Gastrocnemius medialis (tissue), 4 donors: Measurements from ENCODE around the gene OR6C65. TPM values are rescaled to one million over a fixed set of nuclear protein-coding genes. Genes with fewer than 3 reads are reported as not detected.
"Not testable (repeated sequence)": the region's sequence is repeated elsewhere in the genome, so short reads cannot be mapped to it uniquely, and the experiment has no call there.

Experiments used
- ATAC-seq, 2 donors: fragments of 150-250 bp; one replicate each; pipeline ENCODE4 v1.9.1; 2016
- DNase-seq, 2 donors: peaks; one replicate each; pipeline ENCODE4 v3.0.0-alpha.2; 2019
- H3K27ac ChIP-seq, 4 donors: fragments of 200-600 bp; sonication (generic); 1 replicate in 1 of 4; 2 replicates in 3 of 4; pipeline ENCODE4 v1.5.1; 2016 to 2018; ENCODE audit warnings: mild to moderate bottlenecking in 2 of 4, moderate library complexity in 1 of 4
- H3K27me3 ChIP-seq, 3 donors: fragments of 200-600 bp; sonication (generic) in 2 of 3; 1 replicate in 1 of 3; 2 replicates in 2 of 3; pipeline versions ENCODE4 v1.5.1 to v1.6.0; 2016 to 2019; ENCODE audit warnings: mild to moderate bottlenecking in 1 of 3, moderate library complexity in 1 of 3
- H3K36me3 ChIP-seq, 2 donors: fragments of 200-600 bp; sonication (generic) in 1 of 2; one replicate each; pipeline ENCODE4 v1.5.1; 2017 to 2018
- H3K4me1 ChIP-seq, 2 donors: fragments of 200-600 bp; sonication (generic) in 1 of 2; one replicate each; pipeline ENCODE4 v1.5.1; 2016 to 2017; ENCODE audit warnings: mild to moderate bottlenecking in 2 of 2
- H3K4me3 ChIP-seq, 4 donors: fragments of 200-600 bp; sonication (generic) in 3 of 4; 1 replicate in 1 of 4; 2 replicates in 3 of 4; pipeline ENCODE4 v1.5.1; 2016 to 2019; ENCODE audit warnings: mild to moderate bottlenecking in 2 of 4
- H3K9me3 ChIP-seq, 3 donors: fragments of 200-600 bp; sonication (generic) in 2 of 3; 1 replicate in 1 of 3; 2 replicates in 2 of 3; pipeline ENCODE4 v1.5.1; 2016 to 2019
- CTCF ChIP-seq, 5 experiments: fragments of 450-650 bp in 3 of 5; fragments of 200-600 bp in 2 of 5; sonication (generic) in 2 of 5; IDR thresholded peaks in 4 of 5; conservative IDR thresholded peaks in 1 of 5; 1 replicate in 4 of 5; 2 replicates in 1 of 5; pipeline ENCODE4 v1.5.1; 2016 to 2019; ENCODE audit warnings: antibody characterized with exemption in 5 of 5, mild to moderate bottlenecking in 3 of 5, moderate library complexity in 3 of 5
- POLR2A ChIP-seq, 2 donors: fragments of 450-650 bp; IDR thresholded peaks; one replicate each; pipeline ENCODE4 v1.6.1; 2017; ENCODE audit warnings: antibody characterized with exemption in 2 of 2, mild to moderate bottlenecking in 2 of 2, moderate library complexity in 2 of 2
- in situ Hi-C, 4 donors: fragments of 200-750 bp; cut with MboI; loops; one replicate each; pipeline versions ENCODE4 v1.15.0 to v1.8.0; 2017; ENCODE audit warnings: low sequenced_read_pairs in 4 of 4
- intact Hi-C: fragments of 100-400 bp; cut with DNase I; formaldehyde crosslinking; loops from one replicate; pipeline ENCODE4 v1.15.1; 2023; ENCODE audit warnings: low total_unique reads
- total RNA-seq, 4 donors: library from RNA; depleted of rRNA; stranded (reverse); fragments of >200 nt; gene quantifications; one replicate each; pipeline versions ENCODE4 v1.1.0 to v1.2.3, GENCODE V29; 2016

The OR6C65 gene
- total RNA-seq, 4 donors from 2014 or later, result not detected

- Histone ChIP-seq H3K27me3 (no peaks in the 10 kb centered on the region), H3K27ac (no peak overlapping the region), H3K4me1 (no peaks in the 10 kb centered on the region), H3K9me3 (no peaks in the 10 kb centered on the region), H3K36me3 (no peaks in the 10 kb centered on the region), H3K4me3 (no peak overlapping the region)
- ATAC-seq (no peak), DNase-seq (no peak)
- in situ Hi-C loops, result no loop called here
- intact Hi-C loops, result no loop called here
- TF ChIP-seq CTCF (IDR thresholded peaks at IDR 0.05 in 4 of 5, conservative IDR thresholded peaks at IDR 0.05 in 1 of 5), result no peak
- no peak for TF ChIP-seq POLR2A (IDR thresholded peaks at IDR 0.05)
These were observed 14.4 kb upstream of the OR6C65 start for GRCh38 chr12:55385891-55386290.

- H3K9me3 ChIP-seq, result no peaks in the 10 kb centered on the region
- ATAC-seq (no peak), DNase-seq (no peak)
- H3K4me3 ChIP-seq, result no peak overlapping the region
- in situ Hi-C loops (no loop called here), intact Hi-C loops (no loop called here)
- H3K4me1 ChIP-seq, result no peaks in the 10 kb centered on the region
- H3K36me3 ChIP-seq, result no peaks in the 10 kb centered on the region
- H3K27ac ChIP-seq, result no peak overlapping the region
- no peak for TF ChIP-seq POLR2A (IDR thresholded peaks at IDR 0.05)
- TF ChIP-seq CTCF (IDR thresholded peaks at IDR 0.05 in 4 of 5, conservative IDR thresholded peaks at IDR 0.05 in 1 of 5), result no peak
- no peaks in the 10 kb centered on the region for H3K27me3 ChIP-seq
These were observed 8.1 kb upstream of the OR6C65 start for GRCh38 chr12:55392032-55392795.

- ATAC-seq (no peak), DNase-seq (no peak)
- no peak for TF ChIP-seq CTCF (IDR thresholded peaks at IDR 0.05 in 4 of 5, conservative IDR thresholded peaks at IDR 0.05 in 1 of 5)
- TF ChIP-seq POLR2A (IDR thresholded peaks at IDR 0.05), result no peak
- intact Hi-C loops, result no loop called here
- H3K27ac ChIP-seq, result no peak overlapping the region
- in situ Hi-C loops, result no loop called here
- H3K4me1 ChIP-seq, result no peaks in the 10 kb centered on the region
- no peaks in the 10 kb centered on the region for H3K36me3 ChIP-seq
- H3K9me3 ChIP-seq, result no peaks in the 10 kb centered on the region
- H3K4me3 ChIP-seq, result no peak overlapping the region
- no peaks in the 10 kb centered on the region for H3K27me3 ChIP-seq
These were observed 4.0 kb upstream of the OR6C65 start for GRCh38 chr12:55396326-55396725.

- peaks cover 0 to 2% (median 0%) of the 10 kb centered on the region in 3 donors for H3K9me3 ChIP-seq
- no peaks in the 10 kb centered on the region for H3K36me3 ChIP-seq
- DNase-seq (no peak), ATAC-seq (no peak)
- no peak overlapping the region for H3K27ac ChIP-seq
- no peaks in the 10 kb centered on the region for H3K4me1 ChIP-seq
- intact Hi-C loops, result no loop called here
- H3K4me3 ChIP-seq, result no peak overlapping the region
- in situ Hi-C loops, result no loop called here
- TF ChIP-seq POLR2A (IDR thresholded peaks at IDR 0.05), result no peak
- TF ChIP-seq CTCF (IDR thresholded peaks at IDR 0.05 in 4 of 5, conservative IDR thresholded peaks at IDR 0.05 in 1 of 5), result no peak
- H3K27me3 ChIP-seq, result no peaks in the 10 kb centered on the region
These were observed 7.5 kb downstream of the OR6C65 start for GRCh38 chr12:55407866-55408265.

GRCh38 chr12:55409133-55409532 is 8.8 kb downstream of the OR6C65 start:
- in situ Hi-C loops, H3K27me3 ChIP-seq, ATAC-seq, intact Hi-C loops, H3K36me3 ChIP-seq, H3K4me1 ChIP-seq, DNase-seq, H3K9me3 ChIP-seq, H3K27ac ChIP-seq, H3K4me3 ChIP-seq: not testable (repeated sequence)

- H3K27ac ChIP-seq, H3K27me3 ChIP-seq, H3K4me1 ChIP-seq, intact Hi-C loops, DNase-seq, H3K9me3 ChIP-seq, H3K36me3 ChIP-seq, H3K4me3 ChIP-seq, ATAC-seq, in situ Hi-C loops: not testable (repeated sequence)
These were observed 11.8 kb downstream of the OR6C65 start for GRCh38 chr12:55412138-55412537.

- intact Hi-C loops, DNase-seq, H3K9me3 ChIP-seq, ATAC-seq, H3K36me3 ChIP-seq, H3K27me3 ChIP-seq, in situ Hi-C loops, H3K4me3 ChIP-seq, H3K4me1 ChIP-seq, H3K27ac ChIP-seq: not testable (repeated sequence)
These were observed 13.4 kb downstream of the OR6C65 start for GRCh38 chr12:55413498-55414388.
